HG02840 (cell line): ENCODE measurements around the gene MIEN1.
"Not testable (repeated sequence)": the region's sequence is repeated elsewhere in the genome, so short reads cannot be mapped to it uniquely, and the experiment has no call there.

Source experiments
- ATAC-seq: cut with Tn5 transposase; IDR thresholded peaks from one replicate; pipeline ENCODE4 v1.9.1; 2021; ENCODE audit warnings: mild to moderate bottlenecking, moderate library complexity, moderate number of reproducible peaks; ENCODE audit not compliant: unreplicated experiment, low FRiP score

The MIEN1 gene, protein sequence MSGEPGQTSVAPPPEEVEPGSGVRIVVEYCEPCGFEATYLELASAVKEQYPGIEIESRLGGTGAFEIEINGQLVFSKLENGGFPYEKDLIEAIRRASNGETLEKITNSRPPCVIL

GRCh38 chr17:39730095-39730921 is at the start of gene MIEN1:
TSS of gene MIEN1 (minus strand) at chr17:39730532. CDS start at chr17:39730495, 37 bp downstream.
- ATAC-seq: peak; percentile 84

DNA sequence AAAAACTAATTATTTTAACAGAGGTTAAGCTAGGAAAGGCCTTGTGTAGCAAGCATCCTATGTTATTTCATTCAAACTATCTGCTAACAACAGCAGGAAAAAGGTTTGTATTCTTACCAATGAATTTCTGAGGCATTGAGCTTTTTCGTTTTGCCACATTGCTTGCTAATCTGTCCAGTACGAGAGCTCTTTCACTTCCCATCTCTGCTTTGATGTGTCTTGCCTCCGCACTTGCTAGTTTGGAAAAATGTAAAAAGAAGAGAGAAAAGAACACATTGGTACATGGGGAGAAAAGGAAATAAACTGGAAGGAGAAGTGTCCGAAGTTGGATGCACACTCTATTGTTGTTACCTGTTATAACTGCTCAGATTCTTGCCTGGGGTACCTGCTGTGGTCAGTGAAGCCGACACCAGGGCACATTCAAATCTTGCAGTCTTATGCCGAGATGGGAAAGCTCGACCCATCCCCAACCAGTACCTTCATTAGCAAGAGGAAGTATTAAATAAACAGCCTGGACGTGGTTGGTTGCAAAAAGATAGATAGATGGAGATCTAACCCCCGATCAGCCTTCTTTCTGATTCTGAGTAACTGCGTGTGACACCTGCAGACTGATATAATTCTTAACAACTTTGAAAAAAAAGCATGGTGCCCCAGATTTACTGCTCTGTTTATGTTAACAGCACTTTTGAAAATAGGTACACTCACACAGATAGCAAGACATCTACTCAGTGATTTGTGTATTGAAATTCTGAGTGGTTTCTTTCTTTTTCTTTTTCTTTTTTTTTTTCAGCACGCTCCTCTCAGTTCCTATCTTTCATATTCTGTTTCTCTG is 47.4 kb upstream of the MIEN1 start:
- ATAC-seq: peak; percentile 46

DNA sequence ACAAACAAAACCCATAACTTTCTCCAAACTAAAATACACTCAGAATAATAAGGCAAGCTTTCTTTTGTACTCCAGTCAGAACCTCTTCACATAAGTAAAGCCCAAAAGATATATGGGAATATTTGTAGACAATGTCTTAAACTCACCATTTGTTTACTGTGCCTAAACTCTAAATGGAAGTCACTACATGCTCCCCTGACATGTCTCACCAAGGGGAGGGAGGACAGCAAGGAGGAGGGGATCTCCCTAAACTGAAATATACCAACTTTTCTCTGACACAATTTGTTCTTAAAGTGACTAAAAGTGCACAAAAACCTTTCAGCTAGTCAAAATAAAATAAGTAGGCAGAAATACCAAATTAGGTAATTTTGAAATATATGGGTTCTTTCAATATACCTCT is 45.9 kb upstream of the MIEN1 start:
- ATAC-seq: no peak

- no peak for ATAC-seq
These were observed 44.7 kb upstream of the MIEN1 start for GRCh38 chr17:39775031-39775430.

DNA sequence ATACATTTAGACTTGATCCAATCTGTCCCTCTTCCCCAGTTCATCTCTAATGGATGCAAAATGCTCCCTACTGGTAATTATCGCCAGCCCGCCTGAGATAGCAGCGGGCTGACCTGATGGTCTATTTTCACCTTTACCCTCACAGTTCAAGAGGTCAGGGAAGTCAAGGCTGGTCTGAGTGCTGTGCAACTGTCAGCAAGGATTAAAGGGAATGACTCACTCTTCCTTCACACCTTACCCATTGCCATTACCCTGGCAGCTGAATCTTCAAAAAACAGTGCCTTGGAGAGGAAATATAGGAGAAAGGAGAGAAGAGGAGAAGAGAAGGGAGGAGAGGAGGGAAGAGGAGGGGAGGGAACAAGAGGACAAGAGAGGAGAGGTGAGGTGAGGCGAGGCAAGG is 43.7 kb upstream of the MIEN1 start:
- no peak for ATAC-seq

DNA sequence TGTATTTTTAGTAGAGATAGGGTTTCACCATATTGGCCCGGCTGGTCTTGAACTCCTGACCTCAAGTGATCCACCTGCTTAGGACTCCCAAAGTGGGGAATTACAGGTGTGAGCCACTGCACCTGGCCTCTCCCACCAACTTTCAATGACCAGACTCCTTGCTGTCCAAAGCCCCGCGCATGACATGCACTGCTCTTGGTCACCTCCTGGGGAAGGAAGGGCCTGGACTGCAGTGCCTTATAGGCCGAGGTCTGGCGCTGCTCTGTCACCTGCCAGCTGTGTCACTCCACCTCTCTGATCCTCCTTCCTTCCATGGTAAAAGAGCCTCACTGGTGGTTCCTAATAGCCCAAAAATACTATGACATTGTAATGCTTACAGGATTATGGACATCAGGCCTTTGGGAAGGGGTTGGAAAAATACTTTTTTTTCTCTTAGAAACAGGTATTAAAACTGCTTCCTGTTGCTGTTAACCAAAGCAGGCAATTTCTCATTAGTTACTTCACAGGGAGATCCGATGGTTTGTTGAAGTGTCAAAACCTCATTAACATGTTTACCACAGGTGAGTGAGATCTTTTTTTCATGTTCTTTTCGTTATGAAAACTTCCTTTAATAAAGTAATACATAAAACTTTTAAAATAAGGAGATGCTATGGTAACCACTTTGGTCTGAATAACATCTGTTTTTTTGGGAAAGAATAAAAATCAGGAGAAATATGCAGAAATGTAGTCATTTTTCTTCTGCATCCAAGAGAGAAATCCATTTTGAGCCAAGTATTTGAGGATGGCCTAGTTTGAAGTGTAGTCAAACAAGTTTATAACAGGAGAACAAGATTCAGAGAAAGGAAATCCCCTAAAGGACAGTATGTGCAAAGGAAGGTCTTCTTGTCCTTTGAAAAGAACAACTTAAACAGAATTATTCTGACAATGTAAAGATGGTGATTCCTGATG is 42.9 kb upstream of the MIEN1 start:
- ATAC-seq: no peak

GRCh38 chr17:39772415-39772814 is 42.1 kb upstream of the MIEN1 start:
- no peak for ATAC-seq

GRCh38 chr17:39769974-39770587 is 39.7 kb upstream of the MIEN1 start:
- ATAC-seq: peak; percentile 70

DNA sequence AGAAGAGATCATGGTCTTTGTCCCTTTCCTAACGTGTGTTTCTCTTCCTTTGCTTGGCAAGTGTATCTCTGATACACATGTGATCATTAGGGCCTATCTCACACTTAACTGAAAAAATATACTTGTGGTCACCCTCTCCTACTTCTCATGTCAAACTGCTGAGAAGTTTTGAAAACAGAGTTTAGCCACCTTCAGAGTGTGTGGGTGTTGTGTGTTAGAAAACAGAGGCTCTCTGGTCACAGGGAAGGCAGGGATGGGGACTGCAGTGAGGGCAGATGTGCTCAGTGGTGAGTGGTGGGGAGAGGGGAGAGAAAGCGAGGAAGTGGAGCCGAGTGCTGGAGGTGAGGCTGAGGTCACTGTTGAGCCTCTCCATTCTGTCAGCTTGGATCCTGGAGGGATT is 36.8 kb upstream of the MIEN1 start:
- ATAC-seq: no peak

DNA sequence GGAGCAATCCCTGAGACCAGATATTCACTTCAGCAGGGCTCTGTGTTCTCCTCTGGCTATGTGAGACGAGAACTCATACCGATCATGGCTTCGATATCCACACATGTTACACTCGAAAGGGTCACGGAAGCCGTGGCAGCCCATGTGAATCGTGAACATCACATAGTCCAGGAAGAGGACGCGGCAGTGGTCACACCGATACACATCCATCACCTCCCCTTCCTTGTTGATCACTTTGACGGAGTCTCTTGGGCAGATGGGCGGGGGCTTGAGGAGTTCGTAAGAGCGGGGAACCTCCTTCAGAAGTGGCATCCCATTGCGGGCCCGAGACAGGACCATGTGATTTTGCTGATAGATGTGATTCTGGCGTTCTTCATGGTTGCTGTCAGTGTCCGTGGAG is 35.4 kb upstream of the MIEN1 start:
- ATAC-seq: no peak

DNA sequence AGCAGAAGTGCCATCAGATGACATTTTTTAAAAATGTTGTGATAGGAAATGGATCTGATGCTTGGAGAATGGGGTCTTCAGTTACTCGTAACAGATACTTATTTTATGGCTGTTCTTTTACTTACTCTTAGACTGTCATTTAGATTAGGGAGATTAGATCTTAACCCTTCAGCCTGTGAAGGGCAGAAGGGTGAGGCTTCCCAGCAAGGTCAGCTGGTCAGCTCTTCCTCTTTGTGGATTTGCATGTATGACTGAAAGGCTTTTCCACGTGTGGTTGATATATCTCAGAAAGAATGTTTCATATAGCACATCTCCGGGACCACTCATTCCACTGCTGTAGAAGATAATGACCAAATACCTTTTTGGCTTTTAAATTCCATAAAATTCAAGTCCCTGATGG is 34.8 kb upstream of the MIEN1 start:
- no peak for ATAC-seq

GRCh38 chr17:39764171-39764570 is 33.8 kb upstream of the MIEN1 start:
- ATAC-seq: not testable (repeated sequence)

DNA sequence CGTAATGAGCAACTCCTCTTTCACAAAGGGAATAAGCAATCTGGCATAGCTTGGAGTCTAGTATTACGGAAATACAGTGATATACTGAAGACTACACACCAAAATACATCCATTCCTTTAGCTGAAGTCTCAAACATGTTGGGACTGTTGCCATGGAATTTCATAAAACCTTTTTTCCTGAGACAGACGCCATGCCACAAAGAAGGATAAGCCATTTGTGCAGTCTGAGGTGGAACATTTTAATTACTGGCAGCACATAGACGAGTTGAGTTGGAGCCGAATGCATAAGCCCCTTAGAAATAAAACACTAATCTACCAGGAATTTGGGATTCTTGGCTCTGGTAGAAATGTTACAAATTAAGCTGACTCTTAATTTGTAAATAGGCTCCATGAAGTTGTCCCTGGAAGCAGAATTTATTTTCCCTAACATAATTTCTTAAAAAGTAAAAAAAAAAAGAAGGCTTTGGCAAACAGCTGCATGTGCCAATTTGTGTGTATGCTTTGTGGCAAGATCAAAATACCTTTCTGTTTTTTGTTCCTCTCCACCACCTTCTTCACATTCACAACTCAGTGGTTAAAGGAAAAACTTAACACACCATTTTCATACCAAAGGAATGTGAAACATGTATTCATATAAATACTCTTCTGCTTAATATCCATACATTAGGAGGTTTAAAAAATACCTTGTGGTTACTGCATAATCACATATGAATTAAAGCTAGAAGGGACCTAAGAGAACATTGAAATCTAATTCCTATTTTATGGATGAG is 32.9 kb upstream of the MIEN1 start:
- no peak for ATAC-seq

- no peak for ATAC-seq
These were observed 31.6 kb upstream of the MIEN1 start for GRCh38 chr17:39761861-39762496.

DNA sequence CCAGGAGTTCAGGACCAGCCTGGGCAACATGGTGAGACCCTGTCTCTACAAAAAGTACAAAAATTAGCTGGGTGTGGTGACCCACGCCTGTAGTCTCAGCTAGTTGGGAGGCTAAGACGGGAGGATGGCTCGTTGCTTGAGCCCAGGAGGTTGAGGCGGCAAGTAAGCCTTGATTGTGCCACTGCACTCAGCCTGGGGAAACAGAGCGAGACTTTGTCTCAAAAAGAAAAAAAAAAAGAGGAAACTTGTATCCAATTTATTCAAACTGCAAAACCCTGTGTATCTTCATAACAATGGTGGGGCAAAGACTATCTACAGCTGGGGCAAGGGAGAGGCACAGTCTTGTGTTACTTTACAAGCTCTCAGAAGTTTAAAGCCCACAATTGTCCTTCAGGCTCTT is 28.9 kb upstream of the MIEN1 start:
- no peak for ATAC-seq

- no peak for ATAC-seq
These were observed 27.9 kb upstream of the MIEN1 start for GRCh38 chr17:39757931-39758873.

- no peak for ATAC-seq
These were observed 26.9 kb upstream of the MIEN1 start for GRCh38 chr17:39757176-39757662.
